HG03442 (cell line): ENCODE results near the gene TRAF3IP3.

Experiments used
- ATAC-seq: cut with Tn5 transposase; IDR thresholded peaks from one replicate; pipeline ENCODE4 v1.9.1; 2021; ENCODE audit warnings: mild to moderate bottlenecking, moderate library complexity; ENCODE audit not compliant: unreplicated experiment

The TRAF3IP3 gene

GRCh38 chr1:209736490-209737117 is 19.2 kb upstream of the TRAF3IP3 start:
- no peak for ATAC-seq

- no peak for ATAC-seq
These were observed 18.7 kb upstream of the TRAF3IP3 start for GRCh38 chr1:209737118-209737505.

- no peak for ATAC-seq
These were observed 17.6 kb upstream of the TRAF3IP3 start for GRCh38 chr1:209738270-209738669.

- ATAC-seq, result no peak
These were observed 14.7 kb upstream of the TRAF3IP3 start for GRCh38 chr1:209741193-209741592.

- no peak for ATAC-seq
These were observed 14.0 kb upstream of the TRAF3IP3 start for GRCh38 chr1:209741889-209742288.

GRCh38 chr1:209742409-209743144 is 13.3 kb upstream of the TRAF3IP3 start:
- ATAC-seq, result no peak

- ATAC-seq, result no peak
These were observed 12.7 kb upstream of the TRAF3IP3 start for GRCh38 chr1:209743145-209743482.

- ATAC-seq, result no peak
These were observed 9.2 kb upstream of the TRAF3IP3 start for GRCh38 chr1:209746451-209747165.

- peak; percentile 75 for ATAC-seq
These were observed 8.1 kb upstream of the TRAF3IP3 start for GRCh38 chr1:209747580-209748262.

GRCh38 chr1:209748620-209749019 is 7.2 kb upstream of the TRAF3IP3 start:
- no peak for ATAC-seq

- ATAC-seq, result no peak
These were observed 6.6 kb upstream of the TRAF3IP3 start for GRCh38 chr1:209749205-209749604.

- no peak for ATAC-seq
These were observed 6.1 kb upstream of the TRAF3IP3 start for GRCh38 chr1:209749670-209750323.

- peak; percentile 52 for ATAC-seq
These were observed 4.1 kb upstream of the TRAF3IP3 start for GRCh38 chr1:209751627-209752231.

GRCh38 chr1:209752890-209753289 is 3.0 kb upstream of the TRAF3IP3 start:
- no peak for ATAC-seq

GRCh38 chr1:209755256-209755655 is 597 bp upstream of the TRAF3IP3 start:
- no peak for ATAC-seq

- ATAC-seq, result peak; percentile 20
These were observed 977 bp downstream of the TRAF3IP3 start for GRCh38 chr1:209756615-209757445.

- no peak for ATAC-seq
These were observed 2.5 kb downstream of the TRAF3IP3 start for GRCh38 chr1:209758400-209758799.

- ATAC-seq, result no peak
These were observed 4.0 kb downstream of the TRAF3IP3 start for GRCh38 chr1:209759829-209760359.

GRCh38 chr1:209761011-209761635 is 5.3 kb downstream of the TRAF3IP3 start:
- no peak for ATAC-seq
